HepG2 (cell line): ENCODE results near the gene ADH4. TPM values are rescaled to one million over a fixed set of nuclear protein-coding genes. Genes with fewer than 3 reads are reported as not detected.

Source experiments
- ATM ChIP-seq: fragments of 450-650 bp; IDR thresholded peaks from 2 replicates; pipeline ENCODE4 v1.7.1; 2017; ENCODE audit warnings: mild to moderate bottlenecking, borderline replicate concordance
- GATAD2A ChIP-seq: IDR thresholded peaks from 2 replicates; pipeline ENCODE4 v1.6.1; 2016
- HMGA1 ChIP-seq: sonication (generic); formaldehyde crosslinking; conservative IDR thresholded peaks from 2 replicates; pipeline ENCODE4 v1.4.0; 2020; ENCODE audit warnings: missing genetic modification reagents
- HOXA5 ChIP-seq: sonication (generic); formaldehyde crosslinking; IDR thresholded peaks from 2 replicates; pipeline ENCODE4 v1.4.0; 2020; ENCODE audit warnings: missing genetic modification reagents
- JUND ChIP-seq: sonication (generic); formaldehyde crosslinking; IDR thresholded peaks from 2 replicates; pipeline ENCODE4 v1.8.0; 2022; ENCODE audit warnings: mild to moderate bottlenecking, missing genetic modification reagents
- KDM4B ChIP-seq: sonication (generic); formaldehyde crosslinking; IDR thresholded peaks from 2 replicates; pipeline ENCODE4 v1.4.0; 2020; ENCODE audit warnings: missing genetic modification reagents
- RORA ChIP-seq: sonication (generic); formaldehyde crosslinking; IDR thresholded peaks from 2 replicates; pipeline ENCODE4 v1.5.0; 2020; ENCODE audit warnings: mild to moderate bottlenecking, missing genetic modification reagents, moderate library complexity
- SMARCE1 ChIP-seq: fragments of 450-650 bp; IDR thresholded peaks from 2 replicates; pipeline ENCODE4 v1.6.1; 2017; ENCODE audit warnings: borderline replicate concordance
- SP1 ChIP-seq, 2 experiments: fragments of 450-650 bp in 1 of 2; sonication (generic) in 1 of 2; formaldehyde crosslinking in 1 of 2; IDR thresholded peaks; 2 replicates each; pipeline versions ENCODE4 v1.4.0 to v1.6.1; 2016 to 2020; ENCODE audit warnings: missing genetic modification reagents in 1 of 2
- TGIF2 ChIP-seq: IDR thresholded peaks from 2 replicates; pipeline ENCODE4 v1.6.1; 2016; ENCODE audit warnings: control low read depth, missing compliant biosample characterization
- THAP9 ChIP-seq: sonication (generic); formaldehyde crosslinking; IDR thresholded peaks from 2 replicates; pipeline ENCODE4; 2020; ENCODE audit warnings: missing genetic modification reagents, mild to moderate bottlenecking, borderline replicate concordance
- TOE1 ChIP-seq: sonication (generic); formaldehyde crosslinking; IDR thresholded peaks from 2 replicates; pipeline ENCODE4 v1.4.0; 2020; ENCODE audit warnings: mild to moderate bottlenecking, missing genetic modification reagents
- TRIM24 ChIP-seq: sonication (generic); formaldehyde crosslinking; IDR thresholded peaks from 2 replicates; pipeline ENCODE4 v1.8.0; 2022; ENCODE audit warnings: mild to moderate bottlenecking, missing genetic modification reagents
- ZBTB38 ChIP-seq: sonication (generic); formaldehyde crosslinking; IDR thresholded peaks from 2 replicates; pipeline ENCODE4 v1.5.1; 2020; ENCODE audit warnings: mild to moderate bottlenecking, missing genetic modification reagents
- ZNF101 ChIP-seq: sonication (generic); formaldehyde crosslinking; IDR thresholded peaks from 2 replicates; pipeline ENCODE4 v1.4.0; 2020; ENCODE audit warnings: mild to moderate bottlenecking, low read depth, missing genetic modification reagents, borderline replicate concordance
- ZNF430 ChIP-seq: sonication (generic); formaldehyde crosslinking; IDR thresholded peaks from 2 replicates; pipeline ENCODE4 v1.9.0; 2021; ENCODE audit warnings: mild to moderate bottlenecking, missing genetic modification reagents
- ZNF589 ChIP-seq: sonication (generic); formaldehyde crosslinking; conservative IDR thresholded peaks from 2 replicates; pipeline ENCODE4 v1.8.0; 2022; ENCODE audit warnings: mild to moderate bottlenecking, moderate library complexity, missing genetic modification reagents
- ZNF660 ChIP-seq: sonication (generic); formaldehyde crosslinking; IDR thresholded peaks from 2 replicates; pipeline ENCODE4 v1.5.1; 2020; ENCODE audit warnings: mild to moderate bottlenecking, low read depth, missing genetic modification reagents, borderline replicate concordance
- ZNF678 ChIP-seq: sonication (generic); formaldehyde crosslinking; IDR thresholded peaks from 2 replicates; pipeline ENCODE4 v1.4.0; 2020; ENCODE audit warnings: mild to moderate bottlenecking, missing genetic modification reagents
- ZNF713 ChIP-seq: sonication (generic); formaldehyde crosslinking; IDR thresholded peaks from 2 replicates; pipeline ENCODE4 v1.4.0; 2020; ENCODE audit warnings: mild to moderate bottlenecking, missing genetic modification reagents
- ZNF841 ChIP-seq: sonication (generic); formaldehyde crosslinking; IDR thresholded peaks from 2 replicates; pipeline ENCODE4 v1.8.1; 2023; ENCODE audit warnings: missing genetic modification reagents, borderline replicate concordance
- polyA plus RNA-seq, 8 experiments: library from polyadenylated mRNA; depleted of rRNA in 3 of 8; stranded (reverse) in 7 of 8; unstranded in 1 of 8; fragments of >200 nt; fragmentation: Illumina TruSeq in 4 of 8; extraction: Trizol in 4 of 8; gene quantifications; 2 replicates each; pipeline versions ENCODE4 v1.2.1 to v1.2.3, GENCODE V29; 2011 to 2016; ENCODE audit warnings: low read depth in 4 of 8, missing spikeins in 1 of 8, mixed read lengths in 1 of 8; ENCODE audit not compliant: insufficient read depth in 1 of 8
- total RNA-seq, 5 experiments: library from RNA; depleted of rRNA; stranded (reverse); fragments of >200 nt; fragmentation: Illumina TruSeq; extraction: Trizol; gene quantifications; 2 replicates each; pipeline ENCODE4 v1.2.3, GENCODE V29; 2016; ENCODE audit warnings: low read depth in 1 of 5
- TF ChIP-seq, protein P1 (sequence below): sonication (generic); formaldehyde crosslinking; IDR thresholded peaks from 2 replicates; pipeline ENCODE4 v1.4.0; 2020; ENCODE audit warnings: missing genetic modification reagents

The ADH4 gene
- total and polyA plus RNA-seq, 2 of the 13 experiments (the other 11 are each of a cell fraction or from before 2014, with no cell fraction given): 24.3 to 31.1 TPM

DNA sequence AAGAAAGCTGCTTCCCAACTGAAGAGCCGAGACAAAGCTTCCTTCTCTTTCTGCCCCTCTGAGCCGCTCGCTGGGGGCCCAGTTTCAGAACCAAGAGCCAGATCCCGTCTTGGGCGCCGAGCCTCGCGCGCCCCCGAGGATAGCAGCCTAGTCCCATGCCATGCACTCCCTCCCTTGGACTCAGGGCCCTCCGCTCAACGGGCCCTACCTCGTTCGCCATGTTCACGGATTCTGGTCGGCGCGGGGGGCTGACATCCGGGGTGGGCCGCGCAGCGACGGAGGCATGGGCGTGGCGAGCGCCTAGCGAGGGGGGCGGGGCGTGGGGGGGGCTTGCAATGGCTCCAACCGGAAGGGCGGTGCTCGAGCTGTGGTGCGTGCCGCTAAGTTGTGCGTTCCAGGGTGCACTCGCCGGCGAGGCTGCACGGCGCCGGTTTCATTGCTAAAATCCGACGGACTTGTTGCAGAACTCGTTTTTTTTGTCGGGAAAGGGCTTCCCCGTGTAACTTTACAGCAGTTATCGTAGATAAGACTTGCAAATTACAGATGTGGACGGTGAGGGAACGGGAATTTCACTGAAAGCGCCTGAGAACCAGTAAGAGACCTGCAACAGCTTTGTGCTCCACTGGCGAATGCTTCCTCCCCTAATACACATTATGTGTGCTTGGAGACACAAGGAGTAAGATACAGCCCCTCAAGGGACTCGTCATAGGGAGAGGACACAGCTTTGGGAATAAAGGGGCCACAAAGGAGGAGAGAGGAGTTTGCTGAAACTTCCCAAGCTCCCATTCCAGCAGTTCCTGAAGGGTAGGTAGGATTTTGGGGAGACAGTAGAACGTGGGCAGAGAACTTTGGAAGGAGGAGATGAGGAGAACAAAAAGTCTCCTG is 55.4 kb downstream of the ADH4 start, which contains the start of gene ADH5 (continued):
- no peak for TF ChIP-seq HMGA1 (CRISPR knock-in tag)
- no peak for TF ChIP-seq SMARCE1
- 0 out of 2 replicates have a peak, but pooled peaks have one; percentile 12 for TF ChIP-seq JUND (CRISPR knock-in tag)
- TF ChIP-seq TRIM24: no peak
- no peak; the same call in 1 of the 2 replicates for TF ChIP-seq ZNF589
- 0 out of 2 replicates have a peak, but pooled peaks have one; percentile 67 for TF ChIP-seq ZNF101 (CRISPR knock-in tag)
- no peak for TF ChIP-seq KDM4B (CRISPR knock-in tag)
- TF ChIP-seq ZNF430 (CRISPR knock-in tag): peak; percentile 68; the same call in 1 of the 2 replicates
- TF ChIP-seq ZNF841 (CRISPR knock-in tag): no peak
- TF ChIP-seq THAP9 (CRISPR knock-in tag): peak; percentile 73
- no peak for TF ChIP-seq RORA (CRISPR knock-in tag)
- TF ChIP-seq ZNF678 (CRISPR knock-in tag): no peak; the same call in 1 of the 2 replicates
- TF ChIP-seq TOE1 (CRISPR knock-in tag): no peak; the same call in 1 of the 2 replicates
- TF ChIP-seq ZNF713: peak; percentile 96; the same call in 1 of the 2 replicates
- 0 out of 2 replicates have a peak, but pooled peaks have one; percentile 30 for TF ChIP-seq ZBTB38 (CRISPR knock-in tag)
- TF ChIP-seq ATM: no peak
- TF ChIP-seq HOXA5 (CRISPR knock-in tag): peak; percentile 87
- peak; percentile 41; the same call in 1 of the 2 replicates for TF ChIP-seq GATAD2A
- TF ChIP-seq, protein P1, sequence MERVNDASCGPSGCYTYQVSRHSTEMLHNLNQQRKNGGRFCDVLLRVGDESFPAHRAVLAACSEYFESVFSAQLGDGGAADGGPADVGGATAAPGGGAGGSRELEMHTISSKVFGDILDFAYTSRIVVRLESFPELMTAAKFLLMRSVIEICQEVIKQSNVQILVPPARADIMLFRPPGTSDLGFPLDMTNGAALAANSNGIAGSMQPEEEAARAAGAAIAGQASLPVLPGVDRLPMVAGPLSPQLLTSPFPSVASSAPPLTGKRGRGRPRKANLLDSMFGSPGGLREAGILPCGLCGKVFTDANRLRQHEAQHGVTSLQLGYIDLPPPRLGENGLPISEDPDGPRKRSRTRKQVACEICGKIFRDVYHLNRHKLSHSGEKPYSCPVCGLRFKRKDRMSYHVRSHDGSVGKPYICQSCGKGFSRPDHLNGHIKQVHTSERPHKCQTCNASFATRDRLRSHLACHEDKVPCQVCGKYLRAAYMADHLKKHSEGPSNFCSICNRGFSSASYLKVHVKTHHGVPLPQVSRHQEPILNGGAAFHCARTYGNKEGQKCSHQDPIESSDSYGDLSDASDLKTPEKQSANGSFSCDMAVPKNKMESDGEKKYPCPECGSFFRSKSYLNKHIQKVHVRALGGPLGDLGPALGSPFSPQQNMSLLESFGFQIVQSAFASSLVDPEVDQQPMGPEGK (CRISPR knock-in tag): peak; percentile 90
- peak; percentile 67; the same call in 1 of the 2 replicates for TF ChIP-seq TGIF2 (CRISPR knock-in tag)
- no peak for TF ChIP-seq ZNF660 (CRISPR knock-in tag)
- no peak for TF ChIP-seq SP1 (IDR thresholded peaks at IDR 0.05)
- TF ChIP-seq SP1 (CRISPR knock-in tag; IDR thresholded peaks at IDR 0.05): peak; percentile 87
